ENCODE results near the gene OR8I2.
"Not testable (repeated sequence)": the region's sequence is repeated elsewhere in the genome, so short reads cannot be mapped to it uniquely, and the experiment has no call there.

Gene OR8I2

GRCh38 chr11:56093008-56093407 is at the start of gene OR8I2:
Gene OR8I2, plus strand, starts transcription at chr11:56093308. Its CDS starts 0 bp downstream, at chr11:56093308.
- no peak for DNase-seq

DNA sequence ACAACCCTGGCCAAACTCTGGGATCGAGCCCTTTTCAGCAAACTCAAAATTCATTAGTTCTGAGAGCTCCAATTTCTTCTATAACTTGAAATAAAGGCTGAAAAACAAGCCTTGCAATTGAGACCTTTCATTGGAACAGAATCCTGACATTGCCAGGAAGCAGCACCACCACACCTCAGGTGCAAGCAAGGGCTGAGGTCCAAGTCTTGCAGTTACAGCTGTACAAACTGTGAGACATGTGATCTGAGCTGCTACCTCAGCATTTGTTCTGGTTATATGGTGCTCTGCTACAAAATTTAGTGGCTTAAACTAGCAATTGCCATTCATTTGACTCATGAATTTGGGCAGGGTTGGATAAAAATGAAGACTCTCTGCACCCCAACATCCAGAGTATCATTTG is 47.6 kb upstream of the OR8I2 start:
- no peak for DNase-seq

DNA sequence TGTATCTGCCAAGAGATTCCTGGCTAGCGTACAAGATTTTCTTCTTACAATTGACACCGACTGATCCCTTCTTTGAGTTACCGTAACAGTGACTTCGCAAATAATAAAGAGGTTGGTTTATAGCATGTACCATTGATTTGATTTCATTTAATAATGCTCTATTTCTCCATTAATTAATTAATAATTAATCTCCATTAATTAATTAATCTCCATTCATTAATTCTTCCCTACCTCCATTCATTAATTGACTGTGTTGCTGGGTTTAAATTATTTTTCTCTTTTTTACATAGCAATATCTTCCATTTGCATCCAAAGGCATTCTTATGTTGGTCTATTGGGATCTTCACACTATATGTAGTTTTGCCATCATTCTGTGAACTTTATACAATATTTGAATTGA is 44.6 kb upstream of the OR8I2 start:
- DNase-seq, result no peak

DNA sequence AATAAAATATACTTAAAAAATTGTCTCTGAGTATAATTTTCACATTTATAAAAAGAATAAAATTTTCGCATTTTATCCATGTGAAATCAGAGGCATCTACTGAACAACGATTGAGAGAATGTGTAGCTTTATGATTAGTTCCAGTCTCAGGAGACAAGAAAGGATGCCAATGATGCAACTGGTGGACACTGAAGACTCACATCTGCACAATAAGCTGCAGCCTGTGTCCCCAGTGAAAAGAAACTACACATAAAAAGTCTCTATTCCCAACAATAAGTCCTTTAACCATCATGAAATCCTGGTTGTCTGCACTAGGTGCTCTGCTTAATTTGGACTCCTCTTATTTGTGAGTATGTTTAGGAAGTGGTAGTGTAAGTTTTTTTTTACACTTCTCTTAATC is 43.6 kb upstream of the OR8I2 start:
- no peak for DNase-seq

DNA sequence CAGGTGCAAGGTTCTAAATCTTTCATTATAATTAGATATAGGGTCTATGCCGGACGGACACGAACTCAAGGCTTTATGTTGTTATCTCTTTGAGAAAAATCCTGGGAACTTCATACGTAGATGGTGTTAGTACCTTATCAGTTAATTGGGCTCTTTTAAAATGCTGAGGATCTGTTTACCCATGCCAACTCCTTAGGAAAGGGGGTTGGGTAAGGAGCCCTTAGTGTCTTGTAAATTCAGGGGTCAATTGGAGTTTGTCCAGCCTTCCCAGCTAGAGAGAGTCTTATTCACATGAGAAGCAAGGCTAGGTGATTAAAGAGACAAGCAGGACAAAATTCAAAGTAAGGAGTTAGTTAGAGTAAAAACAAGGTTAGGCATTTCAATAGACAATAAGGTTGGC is 36.7 kb upstream of the OR8I2 start:
- not testable (repeated sequence) for DNase-seq

DNA sequence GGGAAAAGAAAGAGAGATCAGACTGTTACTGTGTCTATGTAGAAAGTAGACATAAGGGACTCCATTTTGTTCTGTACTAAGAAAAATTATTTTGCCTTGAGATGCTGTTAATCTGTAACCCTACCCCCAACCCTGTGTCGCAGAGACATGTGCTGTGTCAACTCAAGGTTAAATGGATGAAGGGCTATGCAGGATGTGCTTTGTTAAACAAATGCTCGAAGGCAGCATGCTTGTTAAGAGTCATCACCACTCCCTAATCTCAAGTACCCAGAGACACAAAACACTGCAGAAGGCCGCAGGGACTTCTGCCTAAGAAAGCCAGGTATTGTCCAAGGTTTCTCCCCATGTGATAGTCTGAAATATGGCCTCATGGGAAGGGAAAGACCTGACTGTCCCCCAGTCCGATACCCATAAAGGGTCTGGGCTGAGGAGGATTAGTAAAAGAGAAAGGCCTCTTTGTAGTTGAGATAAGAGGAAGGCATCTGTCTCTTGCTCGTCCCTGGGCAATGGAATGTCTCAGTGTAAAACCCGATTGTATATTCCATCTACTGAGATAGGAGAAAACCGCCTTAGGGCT is 35.4 kb upstream of the OR8I2 start:
- DNase-seq, result not testable (repeated sequence)

- not testable (repeated sequence) for DNase-seq
Observed at GRCh38 chr11:56058260-56058780, 34.8 kb upstream of the OR8I2 start.

DNA sequence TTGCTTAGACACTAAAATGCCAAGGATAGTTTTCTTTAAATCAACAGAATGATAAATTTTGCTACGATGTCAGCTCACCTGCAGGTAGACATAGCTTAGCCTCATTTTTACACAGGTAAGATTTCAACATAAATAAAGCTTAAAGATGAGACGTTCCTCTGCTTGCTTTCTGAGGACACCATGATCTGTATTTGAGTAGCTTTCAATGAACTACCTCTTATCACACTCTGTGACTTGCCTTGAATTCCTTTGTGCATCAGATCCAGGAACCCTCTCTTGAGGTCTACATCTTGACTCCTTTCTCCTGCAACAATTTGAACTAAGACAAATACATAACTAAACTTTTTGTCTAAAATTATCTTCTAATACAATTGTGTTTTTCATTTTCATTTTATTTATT is 26.1 kb upstream of the OR8I2 start:
- no peak for DNase-seq

GRCh38 chr11:56089697-56090096 is 3.4 kb upstream of the OR8I2 start:
- DNase-seq, result no peak

DNA sequence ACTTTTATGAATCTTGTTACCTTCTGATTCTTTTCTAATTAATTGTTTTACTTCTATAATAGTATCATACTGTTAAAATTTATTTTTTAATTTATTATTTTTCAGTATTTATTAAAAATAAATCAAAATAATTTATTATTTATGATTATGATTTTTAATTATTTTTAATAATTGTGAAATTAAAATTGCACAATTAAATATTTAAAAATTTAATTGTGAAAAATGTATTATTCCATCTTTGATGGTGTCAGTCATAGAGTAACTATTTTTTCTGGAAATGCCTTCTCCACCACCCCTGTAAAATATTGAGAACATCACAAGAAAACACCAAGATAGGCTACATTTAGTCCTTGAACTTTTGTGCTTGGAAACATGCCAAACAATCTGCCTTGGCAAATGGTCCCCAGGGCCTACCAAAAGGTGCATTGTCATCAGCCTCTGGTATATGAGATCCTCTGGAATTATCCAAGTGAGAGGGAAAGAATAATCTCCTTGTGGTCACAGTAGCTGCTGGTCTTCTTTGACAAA is 10.2 kb downstream of the OR8I2 start, which contains the start of gene OR8H2:
TSS of gene OR8H2 (plus strand) at position 478 of the 528 bp plus-strand sequence. CDS start 1,356 bp downstream, outside the sequence.
- no peak for DNase-seq

DNA sequence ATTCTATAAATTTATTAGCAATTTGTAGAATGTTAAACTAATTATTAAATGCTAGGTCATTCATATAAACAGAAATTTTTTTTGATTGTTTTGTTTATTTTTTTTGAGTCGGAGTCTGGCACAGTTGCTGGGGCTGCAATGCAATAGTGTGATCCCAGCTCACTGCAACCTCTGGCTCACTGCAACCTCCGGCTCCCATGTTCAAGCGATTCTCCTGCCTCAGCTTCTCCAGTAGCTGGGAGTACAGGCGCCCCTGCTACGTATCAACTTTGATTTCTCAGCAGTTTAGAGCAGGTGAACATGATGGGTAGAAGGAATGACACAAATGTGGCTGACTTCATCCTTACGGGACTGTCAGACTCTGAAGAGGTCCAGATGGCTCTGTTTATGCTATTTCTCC is 29.0 kb downstream of the OR8I2 start, which contains the start of gene OR8H3:
TSS of gene OR8H3 (plus strand) at position 301 of the 400 bp plus-strand sequence. CDS start at position 301, 0 bp downstream.
- DNase-seq, result no peak

DNA sequence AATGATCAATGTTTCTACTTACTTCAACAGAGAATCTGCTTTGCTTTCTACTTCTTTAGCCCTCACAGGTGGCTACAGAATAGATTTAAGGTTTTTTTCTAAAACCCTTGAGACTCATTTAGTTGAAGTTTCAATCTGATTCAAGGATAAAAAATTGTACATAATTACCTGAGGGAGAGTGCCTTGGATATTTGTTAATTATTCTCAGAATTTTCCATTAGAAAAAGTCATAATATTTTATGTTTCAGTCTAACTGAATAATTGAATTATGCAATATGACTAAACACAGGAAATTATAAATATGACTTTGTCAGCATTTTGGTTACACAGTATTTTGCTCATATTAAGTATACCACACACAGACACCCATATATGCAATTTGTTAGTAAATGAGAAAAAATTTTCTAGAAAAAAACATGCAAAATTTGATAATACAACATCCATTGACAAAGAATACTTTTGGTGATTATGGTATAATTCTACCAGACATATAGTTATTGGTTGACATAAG is 47.1 kb downstream of the OR8I2 start, which contains the start of gene OR8J3:
TSS of gene OR8J3 (minus strand) at position 51 of the 511 bp plus-strand sequence. CDS start 2,483 bp downstream, outside the sequence.
- no peak for DNase-seq

DNA sequence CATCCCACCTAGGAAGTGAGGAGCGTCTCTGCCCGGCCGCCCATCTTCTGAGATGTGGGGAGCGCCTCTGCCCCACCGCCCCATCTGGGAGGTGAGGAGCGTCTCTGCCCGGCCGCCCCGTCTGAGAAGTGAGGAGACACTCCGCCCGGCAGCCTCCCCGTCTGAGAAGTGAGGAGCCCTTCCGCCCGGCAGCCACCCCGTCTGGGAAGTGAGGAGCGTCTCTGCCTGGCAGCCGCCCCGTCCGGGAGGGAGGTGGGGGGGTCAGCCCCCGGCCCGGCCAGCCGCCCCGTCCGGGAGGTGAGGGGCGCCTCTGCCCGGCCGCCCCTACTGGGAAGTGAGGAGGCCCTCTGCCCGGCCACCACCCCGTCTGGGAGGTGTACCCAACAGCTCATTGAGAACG is 50.6 kb downstream of the OR8I2 start:
- DNase-seq, result not testable (repeated sequence)
